ENCODE data around the gene IMPDH2.

- TF ChIP-seq CTCF (conservative IDR thresholded peaks at IDR 0.05; ENCODE audit: low read length) (no peak), EZH2phosphoT487 (IDR thresholded peaks at IDR 0.05; ENCODE audit: borderline replicate concordance, low read depth, low read length) (no peak)
Observed at GRCh38 chr3:49015765-49016164, 13.4 kb downstream of the IMPDH2 start.
